ENCODE data around the gene OR9Q1. TPM values are rescaled to one million over a fixed set of nuclear protein-coding genes. Genes with fewer than 3 reads are reported as not detected.

The OR9Q1 gene
- polyA plus RNA-seq, 2 of the 4 experiments (the other 2 are of a cell fraction) = not detected

DNA sequence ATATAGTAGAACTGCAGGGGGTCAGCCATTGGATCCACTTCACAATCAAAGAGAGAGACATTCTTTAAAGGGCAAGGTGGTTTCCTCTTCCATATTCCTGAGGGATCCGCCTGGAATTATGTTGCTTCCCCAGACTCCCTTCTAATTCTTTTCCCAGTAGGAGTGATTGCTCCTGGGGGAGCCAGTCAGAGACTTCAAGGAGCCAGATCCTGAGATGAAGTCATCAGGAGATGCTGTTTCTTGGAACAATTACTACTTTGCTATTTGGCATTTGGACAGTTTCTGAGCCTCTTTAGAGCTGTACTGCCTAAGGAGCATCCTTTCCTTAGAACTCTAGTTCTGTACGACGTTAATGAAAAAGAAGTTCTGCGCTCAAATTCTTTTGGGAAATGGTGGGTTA is 163.3 kb downstream of the OR9Q1 start:
- POLR2A ChIA-PET = no interaction called here
- TF ChIP-seq RFX5 (IDR thresholded peaks at IDR 0.05) (no peak), ESRRA (IDR thresholded peaks at IDR 0.05; ENCODE audit: borderline replicate concordance, low read length) (no peak), JUNB (IDR thresholded peaks at IDR 0.05) (no peak), EHMT2 (IDR thresholded peaks at IDR 0.05; ENCODE audit: low read depth) (no peak), CHD4 (IDR thresholded peaks at IDR 0.05; ENCODE audit: borderline replicate concordance) (no peak), HOXB13 (CRISPR knock-in tag; IDR thresholded peaks at IDR 0.05; ENCODE audit: low read depth) (no peak), CEBPB (IDR thresholded peaks at IDR 0.05) (no peak), HDAC2 (IDR thresholded peaks at IDR 0.05) (no peak), ZC3H11A (IDR thresholded peaks at IDR 0.05) (no peak), HOXA7 (CRISPR knock-in tag; IDR thresholded peaks at IDR 0.05) (no peak), RNF2 (IDR thresholded peaks at IDR 0.05; ENCODE audit: borderline replicate concordance, low read depth) (no peak), JUN (IDR thresholded peaks at IDR 0.05) (no peak), HEYL (CRISPR knock-in tag; IDR thresholded peaks at IDR 0.05) (no peak), TP53 (CRISPR knock-in tag; IDR thresholded peaks at IDR 0.05) (no peak), NFE2L2 (conservative IDR thresholded peaks at IDR 0.05; ENCODE audit: low read length) (no peak), CHD2 (IDR thresholded peaks at IDR 0.05; ENCODE audit: low read length, partially characterized antibody) (no peak), SREBF2 (IDR thresholded peaks at IDR 0.05) (no peak), MYC (IDR thresholded peaks at IDR 0.05; ENCODE audit: borderline replicate concordance, low read length) (no peak)
- TF ChIP-seq, protein P1, sequence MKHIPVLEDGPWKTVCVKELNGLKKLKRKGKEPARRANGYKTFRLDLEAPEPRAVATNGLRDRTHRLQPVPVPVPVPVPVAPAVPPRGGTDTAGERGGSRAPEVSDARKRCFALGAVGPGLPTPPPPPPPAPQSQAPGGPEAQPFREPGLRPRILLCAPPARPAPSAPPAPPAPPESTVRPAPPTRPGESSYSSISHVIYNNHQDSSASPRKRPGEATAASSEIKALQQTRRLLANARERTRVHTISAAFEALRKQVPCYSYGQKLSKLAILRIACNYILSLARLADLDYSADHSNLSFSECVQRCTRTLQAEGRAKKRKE (CRISPR knock-in tag; IDR thresholded peaks at IDR 0.05; ENCODE audit: low read depth) = no peak
- TF ChIP-seq, protein P2, sequence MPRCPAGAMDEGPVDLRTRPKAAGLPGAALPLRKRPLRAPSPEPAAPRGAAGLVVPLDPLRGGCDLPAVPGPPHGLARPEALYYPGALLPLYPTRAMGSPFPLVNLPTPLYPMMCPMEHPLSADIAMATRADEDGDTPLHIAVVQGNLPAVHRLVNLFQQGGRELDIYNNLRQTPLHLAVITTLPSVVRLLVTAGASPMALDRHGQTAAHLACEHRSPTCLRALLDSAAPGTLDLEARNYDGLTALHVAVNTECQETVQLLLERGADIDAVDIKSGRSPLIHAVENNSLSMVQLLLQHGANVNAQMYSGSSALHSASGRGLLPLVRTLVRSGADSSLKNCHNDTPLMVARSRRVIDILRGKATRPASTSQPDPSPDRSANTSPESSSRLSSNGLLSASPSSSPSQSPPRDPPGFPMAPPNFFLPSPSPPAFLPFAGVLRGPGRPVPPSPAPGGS (IDR thresholded peaks at IDR 0.05) = no peak
- CTCF ChIA-PET = no interaction called here
- H3K27ac ChIP-seq = no peak overlapping the region
- FAIRE-seq (no peak), ATAC-seq (no peak), DNase-seq (ENCODE audit: low read depth in 1 of 2, low spot score in 1 of 2) (no peak)
- H3K4me1 ChIP-seq = no peaks in the 10 kb centered on the region
- H3K4me2 ChIP-seq = no peak overlapping the region
- H3K9me3 ChIP-seq = no peaks in the 10 kb centered on the region
- WGBS (ENCODE audit: missing lambda C conversion rate) = 25% methylated on average over 4 of the region's 4 CpGs
- no peak overlapping the region for H3K4me3 ChIP-seq

DNA sequence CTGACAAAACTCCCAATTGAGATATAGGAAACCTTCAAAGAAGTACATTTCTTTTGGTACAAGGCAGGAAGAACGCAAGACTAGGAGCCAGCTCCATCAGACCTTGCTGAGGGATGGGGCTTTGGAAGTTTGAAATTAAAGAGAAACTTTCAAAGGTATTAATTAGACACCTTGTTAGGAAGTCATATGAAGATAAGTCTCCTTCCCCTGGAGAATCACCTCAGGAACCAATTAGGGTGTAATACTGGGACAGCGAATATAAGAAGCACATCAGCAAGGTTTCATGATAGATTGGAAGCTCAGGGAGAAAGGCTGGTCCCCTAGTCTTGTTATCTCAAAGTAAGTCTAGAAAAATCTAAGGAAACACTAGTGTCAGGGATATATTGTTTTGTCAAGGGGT is 165.1 kb downstream of the OR9Q1 start, which contains the start of gene OR9Q2:
Gene OR9Q2 (plus strand): TSS at position 301 of the 400 bp plus-strand sequence. CDS start 1,421 bp downstream, outside the sequence.
- CTCF ChIA-PET = interaction anchor here (0.5 kb wide), 1 partner anchor 738 kb away, joined by 3 read pairs; no protein-coding TSS in a partner anchor
- Histone ChIP-seq H3K9me3 (no peaks in the 10 kb centered on the region), H3K4me1 (no peaks in the 10 kb centered on the region), H3K27ac (no peak within 1 kb of the TSS), H3K4me3 (no peak within 1 kb of the TSS), H3K4me2 (no peak within 1 kb of the TSS)
- DNase-seq (ENCODE audit: low read depth in 1 of 2, low spot score in 1 of 2) (no peak), ATAC-seq (no peak), FAIRE-seq (no peak)
- POLR2A ChIA-PET = no interaction called here
- TF ChIP-seq CBX2 (IDR thresholded peaks at IDR 0.05; ENCODE audit: borderline replicate concordance, low read depth) (no peak), KDM1A (IDR thresholded peaks at IDR 0.05; ENCODE audit: low read depth) (no peak), HOXB13 (CRISPR knock-in tag; IDR thresholded peaks at IDR 0.05; ENCODE audit: low read depth) (no peak), RCOR1 (IDR thresholded peaks at IDR 0.05; ENCODE audit: low read depth, low read length) (no peak), POLR2AphosphoS2 (conservative IDR thresholded peaks at IDR 0.05; ENCODE audit: low read length) (no peak), FOXS1 (CRISPR knock-in tag; IDR thresholded peaks at IDR 0.05) (no peak), KDM5A (IDR thresholded peaks at IDR 0.05) (no peak), MAZ (IDR thresholded peaks at IDR 0.05; ENCODE audit: borderline replicate concordance, low read depth, low read length) (no peak), NPAS2 (CRISPR knock-in tag; IDR thresholded peaks at IDR 0.05; ENCODE audit: borderline replicate concordance) (no peak), ZFP36 (IDR thresholded peaks at IDR 0.05; ENCODE audit: borderline replicate concordance, partially characterized antibody) (no peak), SREBF2 (IDR thresholded peaks at IDR 0.05) (no peak), FOSL2 (IDR thresholded peaks at IDR 0.05) (no peak), FOSL2 (CRISPR knock-in tag; IDR thresholded peaks at IDR 0.05) (no peak), HDAC2 (IDR thresholded peaks at IDR 0.05) (no peak)
- TF ChIP-seq, protein P3, sequence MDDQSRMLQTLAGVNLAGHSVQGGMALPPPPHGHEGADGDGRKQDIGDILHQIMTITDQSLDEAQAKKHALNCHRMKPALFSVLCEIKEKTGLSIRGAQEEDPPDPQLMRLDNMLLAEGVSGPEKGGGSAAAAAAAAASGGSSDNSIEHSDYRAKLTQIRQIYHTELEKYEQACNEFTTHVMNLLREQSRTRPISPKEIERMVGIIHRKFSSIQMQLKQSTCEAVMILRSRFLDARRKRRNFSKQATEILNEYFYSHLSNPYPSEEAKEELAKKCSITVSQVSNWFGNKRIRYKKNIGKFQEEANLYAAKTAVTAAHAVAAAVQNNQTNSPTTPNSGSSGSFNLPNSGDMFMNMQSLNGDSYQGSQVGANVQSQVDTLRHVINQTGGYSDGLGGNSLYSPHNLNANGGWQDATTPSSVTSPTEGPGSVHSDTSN (IDR thresholded peaks at IDR 0.05) = no peak
- TF ChIP-seq, protein P1 (CRISPR knock-in tag; IDR thresholded peaks at IDR 0.05; ENCODE audit: low read depth) = no peak
- TF ChIP-seq, protein P4, sequence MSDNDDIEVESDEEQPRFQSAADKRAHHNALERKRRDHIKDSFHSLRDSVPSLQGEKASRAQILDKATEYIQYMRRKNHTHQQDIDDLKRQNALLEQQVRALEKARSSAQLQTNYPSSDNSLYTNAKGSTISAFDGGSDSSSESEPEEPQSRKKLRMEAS (IDR thresholded peaks at IDR 0.05) = no peak
- 5% methylated on average over 2 of the region's 2 CpGs for WGBS (ENCODE audit: missing lambda C conversion rate)
